HCT116 (cell line): Measurements from ENCODE around the gene FKBP4.

ENCODE experiments used
- CBX3 ChIP-seq: IDR thresholded peaks from 2 replicates; pipeline ENCODE4 v1.6.1; 2012; ENCODE audit warnings: low read depth
- EZH2 ChIP-seq: fragments of 200-600 bp; sonication (generic); IDR thresholded peaks from 2 replicates; pipeline ENCODE4 v1.6.1; 2017; ENCODE audit warnings: antibody characterized with exemption, mixed run types
- FOSL1 ChIP-seq: IDR thresholded peaks from 2 replicates; pipeline ENCODE4 v1.6.1; 2012; ENCODE audit warnings: low read depth
- POLR2A ChIP-seq: IDR thresholded peaks from 2 replicates; pipeline ENCODE4 v1.7.0; 2011; ENCODE audit warnings: borderline replicate concordance; ENCODE audit not compliant: insufficient read depth, insufficient read length; ENCODE audit errors: extremely low read depth
- POLR2AphosphoS5 ChIP-seq: IDR thresholded peaks from 2 replicates; pipeline ENCODE4 v1.6.1; 2011; ENCODE audit warnings: mild to moderate bottlenecking, low read depth, low read length, moderate library complexity
- RAD21 ChIP-seq: IDR thresholded peaks from 2 replicates; pipeline ENCODE4 v1.6.1; 2012; ENCODE audit warnings: low read depth, mild to moderate bottlenecking
- TCF7L2 ChIP-seq: IDR thresholded peaks from 2 replicates; pipeline ENCODE4 v1.7.0; 2011; ENCODE audit warnings: borderline replicate concordance, inconsistent platforms; ENCODE audit not compliant: insufficient read depth, insufficient read length; ENCODE audit errors: extremely low read depth
- YY1 ChIP-seq: IDR thresholded peaks from 2 replicates; pipeline ENCODE4 v1.6.1; 2011; ENCODE audit warnings: low read length, low read depth, moderate library complexity, mild to moderate bottlenecking; ENCODE audit not compliant: insufficient replicate concordance; ENCODE audit errors: extremely low read depth
- TF ChIP-seq, protein P1 (sequence below), 3 experiments: fragments of 200-600 bp in 1 of 3; sonication (generic) in 1 of 3; IDR thresholded peaks in 2 of 3; conservative IDR thresholded peaks in 1 of 3; 2 replicates each; pipeline ENCODE4 v1.5.1; 2012 to 2017; ENCODE audit warnings: low read depth in 2 of 3, low read length in 2 of 3, antibody characterized with exemption in 1 of 3, borderline replicate concordance in 1 of 3, control low read depth in 1 of 3, mild to moderate bottlenecking in 1 of 3, mixed read lengths in 1 of 3, mixed run types in 1 of 3, moderate library complexity in 1 of 3; ENCODE audit not compliant: insufficient read depth in 1 of 3
- TF ChIP-seq, protein P2 (sequence below): IDR thresholded peaks from 2 replicates; pipeline ENCODE4 v1.6.1; 2012; ENCODE audit warnings: low read depth
- TF ChIP-seq, protein P3 (sequence below): IDR thresholded peaks from 2 replicates; pipeline ENCODE4 v1.6.1; 2011; ENCODE audit warnings: mild to moderate bottlenecking, low read length, moderate library complexity; ENCODE audit not compliant: insufficient replicate concordance; ENCODE audit errors: extremely low read depth
- TF ChIP-seq, protein P4 (sequence below): IDR thresholded peaks from 2 replicates; pipeline ENCODE4 v1.6.1; 2012

DNA sequence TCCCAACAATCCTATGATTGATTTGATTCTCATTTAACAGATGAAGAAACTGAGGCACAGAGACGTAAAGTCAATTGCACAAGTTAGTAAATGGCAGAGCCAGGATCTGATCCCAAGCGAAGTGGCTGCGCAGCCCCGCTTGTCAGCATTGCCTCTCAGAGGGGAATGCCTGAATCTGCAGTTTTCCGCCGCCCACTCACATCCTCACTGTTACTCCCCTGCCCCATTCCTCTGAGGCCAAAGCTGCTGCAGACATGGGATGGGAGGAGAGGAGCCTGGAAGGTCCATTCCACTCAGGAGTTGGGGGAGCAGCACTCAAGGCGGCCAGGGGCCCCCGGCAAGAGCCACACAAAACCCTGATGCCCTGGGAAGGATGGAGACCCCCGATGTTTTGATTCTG is 39.0 kb downstream of the FKBP4 start:
- TF ChIP-seq YY1: no peak
- no peak for TF ChIP-seq EZH2
- TF ChIP-seq POLR2AphosphoS5: no peak
- TF ChIP-seq POLR2A: no peak
- TF ChIP-seq, protein P1, sequence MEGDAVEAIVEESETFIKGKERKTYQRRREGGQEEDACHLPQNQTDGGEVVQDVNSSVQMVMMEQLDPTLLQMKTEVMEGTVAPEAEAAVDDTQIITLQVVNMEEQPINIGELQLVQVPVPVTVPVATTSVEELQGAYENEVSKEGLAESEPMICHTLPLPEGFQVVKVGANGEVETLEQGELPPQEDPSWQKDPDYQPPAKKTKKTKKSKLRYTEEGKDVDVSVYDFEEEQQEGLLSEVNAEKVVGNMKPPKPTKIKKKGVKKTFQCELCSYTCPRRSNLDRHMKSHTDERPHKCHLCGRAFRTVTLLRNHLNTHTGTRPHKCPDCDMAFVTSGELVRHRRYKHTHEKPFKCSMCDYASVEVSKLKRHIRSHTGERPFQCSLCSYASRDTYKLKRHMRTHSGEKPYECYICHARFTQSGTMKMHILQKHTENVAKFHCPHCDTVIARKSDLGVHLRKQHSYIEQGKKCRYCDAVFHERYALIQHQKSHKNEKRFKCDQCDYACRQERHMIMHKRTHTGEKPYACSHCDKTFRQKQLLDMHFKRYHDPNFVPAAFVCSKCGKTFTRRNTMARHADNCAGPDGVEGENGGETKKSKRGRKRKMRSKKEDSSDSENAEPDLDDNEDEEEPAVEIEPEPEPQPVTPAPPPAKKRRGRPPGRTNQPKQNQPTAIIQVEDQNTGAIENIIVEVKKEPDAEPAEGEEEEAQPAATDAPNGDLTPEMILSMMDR (IDR thresholded peaks at IDR 0.05 in 2 of 3, conservative IDR thresholded peaks at IDR 0.05 in 1 of 3; ENCODE audit: borderline replicate concordance in 1 of 3, insufficient read depth in 1 of 3, low read depth in 2 of 3, low read length in 2 of 3): no peak
- TF ChIP-seq, protein P2, sequence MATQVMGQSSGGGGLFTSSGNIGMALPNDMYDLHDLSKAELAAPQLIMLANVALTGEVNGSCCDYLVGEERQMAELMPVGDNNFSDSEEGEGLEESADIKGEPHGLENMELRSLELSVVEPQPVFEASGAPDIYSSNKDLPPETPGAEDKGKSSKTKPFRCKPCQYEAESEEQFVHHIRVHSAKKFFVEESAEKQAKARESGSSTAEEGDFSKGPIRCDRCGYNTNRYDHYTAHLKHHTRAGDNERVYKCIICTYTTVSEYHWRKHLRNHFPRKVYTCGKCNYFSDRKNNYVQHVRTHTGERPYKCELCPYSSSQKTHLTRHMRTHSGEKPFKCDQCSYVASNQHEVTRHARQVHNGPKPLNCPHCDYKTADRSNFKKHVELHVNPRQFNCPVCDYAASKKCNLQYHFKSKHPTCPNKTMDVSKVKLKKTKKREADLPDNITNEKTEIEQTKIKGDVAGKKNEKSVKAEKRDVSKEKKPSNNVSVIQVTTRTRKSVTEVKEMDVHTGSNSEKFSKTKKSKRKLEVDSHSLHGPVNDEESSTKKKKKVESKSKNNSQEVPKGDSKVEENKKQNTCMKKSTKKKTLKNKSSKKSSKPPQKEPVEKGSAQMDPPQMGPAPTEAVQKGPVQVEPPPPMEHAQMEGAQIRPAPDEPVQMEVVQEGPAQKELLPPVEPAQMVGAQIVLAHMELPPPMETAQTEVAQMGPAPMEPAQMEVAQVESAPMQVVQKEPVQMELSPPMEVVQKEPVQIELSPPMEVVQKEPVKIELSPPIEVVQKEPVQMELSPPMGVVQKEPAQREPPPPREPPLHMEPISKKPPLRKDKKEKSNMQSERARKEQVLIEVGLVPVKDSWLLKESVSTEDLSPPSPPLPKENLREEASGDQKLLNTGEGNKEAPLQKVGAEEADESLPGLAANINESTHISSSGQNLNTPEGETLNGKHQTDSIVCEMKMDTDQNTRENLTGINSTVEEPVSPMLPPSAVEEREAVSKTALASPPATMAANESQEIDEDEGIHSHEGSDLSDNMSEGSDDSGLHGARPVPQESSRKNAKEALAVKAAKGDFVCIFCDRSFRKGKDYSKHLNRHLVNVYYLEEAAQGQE: no peak
- no peak for TF ChIP-seq FOSL1
- no peak for TF ChIP-seq CBX3
- TF ChIP-seq, protein P3, sequence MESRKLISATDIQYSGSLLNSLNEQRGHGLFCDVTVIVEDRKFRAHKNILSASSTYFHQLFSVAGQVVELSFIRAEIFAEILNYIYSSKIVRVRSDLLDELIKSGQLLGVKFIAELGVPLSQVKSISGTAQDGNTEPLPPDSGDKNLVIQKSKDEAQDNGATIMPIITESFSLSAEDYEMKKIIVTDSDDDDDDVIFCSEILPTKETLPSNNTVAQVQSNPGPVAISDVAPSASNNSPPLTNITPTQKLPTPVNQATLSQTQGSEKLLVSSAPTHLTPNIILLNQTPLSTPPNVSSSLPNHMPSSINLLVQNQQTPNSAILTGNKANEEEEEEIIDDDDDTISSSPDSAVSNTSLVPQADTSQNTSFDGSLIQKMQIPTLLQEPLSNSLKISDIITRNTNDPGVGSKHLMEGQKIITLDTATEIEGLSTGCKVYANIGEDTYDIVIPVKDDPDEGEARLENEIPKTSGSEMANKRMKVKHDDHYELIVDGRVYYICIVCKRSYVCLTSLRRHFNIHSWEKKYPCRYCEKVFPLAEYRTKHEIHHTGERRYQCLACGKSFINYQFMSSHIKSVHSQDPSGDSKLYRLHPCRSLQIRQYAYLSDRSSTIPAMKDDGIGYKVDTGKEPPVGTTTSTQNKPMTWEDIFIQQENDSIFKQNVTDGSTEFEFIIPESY: no peak
- TF ChIP-seq TCF7L2: no peak
- TF ChIP-seq, protein P4, sequence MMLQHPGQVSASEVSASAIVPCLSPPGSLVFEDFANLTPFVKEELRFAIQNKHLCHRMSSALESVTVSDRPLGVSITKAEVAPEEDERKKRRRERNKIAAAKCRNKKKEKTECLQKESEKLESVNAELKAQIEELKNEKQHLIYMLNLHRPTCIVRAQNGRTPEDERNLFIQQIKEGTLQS: no peak
- TF ChIP-seq RAD21: no peak
